Adrenal gland (tissue), 12 donors: ENCODE measurements around the gene ATXN2. TPM values are rescaled to one million over a fixed set of nuclear protein-coding genes. Genes with fewer than 3 reads are reported as not detected.
A peak's percentile ranks its signal among the peaks of the same experiment; 100 is the strongest.
"Not testable (repeated sequence)": the region's sequence is repeated elsewhere in the genome, so short reads cannot be mapped to it uniquely, and the experiment has no call there.

Experiments
- DNase-seq, 7 donors: peaks; one replicate each; pipeline ENCODE4 v3.0.0-alpha.2; 2019 to 2020
- H3K27ac ChIP-seq, 5 donors: fragments of 200-600 bp; sonication (generic) in 4 of 5; 1 replicate in 3 of 5; 2 replicates in 2 of 5; pipeline versions ENCODE4 v1.5.1 to v1.8.0; 2016 to 2020; ENCODE audit warnings: mild to moderate bottlenecking in 1 of 5
- H3K27me3 ChIP-seq: fragments of 200-600 bp; 2 replicates; pipeline ENCODE4 v1.8.0; 2021
- H3K36me3 ChIP-seq, 2 donors: fragments of 200-600 bp; replicated peaks in 1 of 2; 1 replicate in 1 of 2; 2 replicates in 1 of 2; pipeline versions ENCODE4 v1.5.1 to v1.8.0; 2018 to 2022
- H3K4me1 ChIP-seq, 2 donors: fragments of 200-600 bp; replicated peaks in 1 of 2; 1 replicate in 1 of 2; 2 replicates in 1 of 2; pipeline versions ENCODE4 v1.5.1 to v1.8.0; 2018 to 2021
- H3K4me3 ChIP-seq, 4 donors: fragments of 200-600 bp; sonication (generic) in 3 of 4; one replicate each; pipeline ENCODE4 v1.5.1; 2016 to 2018
- H3K9me3 ChIP-seq, 3 donors: fragments of 200-600 bp; sonication (generic) in 1 of 3; replicated peaks in 1 of 3; 1 replicate in 2 of 3; 2 replicates in 1 of 3; pipeline versions ENCODE4 v1.5.1 to v1.8.0; 2016 to 2021
- CTCF ChIP-seq, 6 experiments: fragments of 450-650 bp in 4 of 6; fragments of 200-600 bp in 2 of 6; sonication (generic) in 1 of 6; IDR thresholded peaks; 1 replicate in 5 of 6; 2 replicates in 1 of 6; pipeline versions ENCODE4 v1.5.1 to v1.8.0; 2016 to 2021; ENCODE audit warnings: antibody characterized with exemption in 6 of 6, mild to moderate bottlenecking in 2 of 6, moderate library complexity in 1 of 6
- POLR2A ChIP-seq, 2 donors: fragments of 450-650 bp; IDR thresholded peaks; one replicate each; pipeline ENCODE4 v1.6.1; 2017; ENCODE audit warnings: antibody characterized with exemption in 2 of 2, mild to moderate bottlenecking in 2 of 2, moderate library complexity in 1 of 2
- WGBS, 4 donors: extraction: QIAGEN DNeasy Blood & Tissue Kit in 2 of 4; methylation state at CpG; one replicate each; pipeline versions ENCODE4 v1.1.5 to v1.1.7; 2013 to 2017; 5-methylcytosine and 5-hydroxymethylcytosine counted together
- intact Hi-C, 2 donors: fragments of 100-400 bp; cut with DNase I; formaldehyde crosslinking; loops; one replicate each; pipeline versions ENCODE4 v1.14.1 to v1.15.0; 2022 to 2023
- polyA plus RNA-seq, 3 donors: library from polyadenylated mRNA; stranded (reverse); fragments of 200-250 nt in 2 of 3; fragments of 350-450 nt in 1 of 3; fragmentation: Illumina TruSeq in 1 of 3; extraction: RNeasy Lipid Tissue Mini Kit (QIAGEN cat#74804) in 1 of 3; gene quantifications; one replicate each; pipeline ENCODE4 v1.2.3, GENCODE V29; 2013 to 2014
- total RNA-seq, 9 donors: library from RNA; depleted of rRNA in 4 of 9; stranded (reverse); fragments of >200 nt in 4 of 9; fragments of 120-200 nt in 1 of 9; fragmentation: NEBNext Ultra II Directional in 1 of 9; extraction: Animal tissue kit (Norgen Biotek cat#: 25700) in 1 of 9; gene quantifications; one replicate each; pipeline versions ENCODE4 v1.1.0 to v1.2.4, GENCODE V29; 2013 to 2023
- donor health status: healthy with polysubstance abuse.
- donor health status: Bipolar disorder and iron deficiency.
- donor health status: DM: yes; HTN: yes; CAD: no.
- donor health status: DM: no; HTN: no; CAD: no.
- donor health status: DM: no; HTN: no; CAD: no.
- donor health status: DM: yes; HTN: yes; CAD: no.

The ATXN2 gene
- total and polyA plus RNA-seq, 12 donors, result 31.0 to 241 (median 57.2) TPM

GRCh38 chr12:111494676-111495075 lies 104.4 kb downstream of the ATXN2 start:
- H3K4me1 ChIP-seq, result peaks cover 15% of the 10 kb centered on the region in 2 donors
- H3K27ac ChIP-seq, result no peak overlapping the region
- no peaks in the 10 kb centered on the region for H3K27me3 ChIP-seq
- intact Hi-C loops, result no loop called here
- peaks cover 0 to 7% (median 0%) of the 10 kb centered on the region in 3 donors for H3K9me3 ChIP-seq
- H3K36me3 ChIP-seq, result peaks cover 0 to 22% of the 10 kb centered on the region in 2 donors
- H3K4me3 ChIP-seq, result no peak overlapping the region
- no peak for DNase-seq
- TF ChIP-seq CTCF (IDR thresholded peaks at IDR 0.05), result no peak
- no peak for TF ChIP-seq POLR2A (IDR thresholded peaks at IDR 0.05)
- 90 to 96% (median 92%) methylated on average over 4 of the region's 4 CpGs for WGBS, 4 donors

GRCh38 chr12:111492979-111493378 lies 106.1 kb downstream of the ATXN2 start:
- peaks cover 0 to 25% of the 10 kb centered on the region in 2 donors for H3K36me3 ChIP-seq
- 43 to 63% (median 54%) methylated on average over 7 of the region's 7 CpGs for WGBS, 4 donors
- H3K27ac ChIP-seq, result peak overlapping the region; percentile 55 to 88 (median 81)
- H3K27me3 ChIP-seq, intact Hi-C loops, H3K4me3 ChIP-seq, H3K9me3 ChIP-seq: not testable (repeated sequence)
- peak; percentile 40 to 80 (median 68) for DNase-seq
- peaks cover 15 to 25% of the 10 kb centered on the region in 2 donors for H3K4me1 ChIP-seq

GRCh38 chr12:111488798-111489197 lies 110.3 kb downstream of the ATXN2 start:
- 96 to 98% (median 97%) methylated on average over 2 of the region's 2 CpGs for WGBS, 4 donors
- H3K9me3 ChIP-seq, result no peaks in the 10 kb centered on the region
- no peak for DNase-seq
- no peaks in the 10 kb centered on the region for H3K27me3 ChIP-seq
- intact Hi-C loops, result no loop called here
- peaks cover 15 to 26% of the 10 kb centered on the region in 2 donors for H3K4me1 ChIP-seq
- TF ChIP-seq CTCF (IDR thresholded peaks at IDR 0.05) (no peak), POLR2A (IDR thresholded peaks at IDR 0.05) (no peak)
- H3K4me3 ChIP-seq, result no peak overlapping the region
- H3K27ac ChIP-seq, result peak overlapping the region in 1 of 5 donors; percentile 1
- peaks cover 0 to 60% of the 10 kb centered on the region in 2 donors for H3K36me3 ChIP-seq

GRCh38 chr12:111488271-111488670 lies 110.8 kb downstream of the ATXN2 start:
- Histone ChIP-seq H3K4me1 (peaks cover 13 to 22% of the 10 kb centered on the region in 2 donors), H3K27ac (peak overlapping the region in 1 of 5 donors; percentile 1)

More at GRCh38 chr12:111488271-111488670, 110.8 kb downstream of the ATXN2 start:
- peaks cover 0 to 66% of the 10 kb centered on the region in 2 donors for H3K36me3 ChIP-seq
- intact Hi-C loops, result no loop called here
- DNase-seq, result peak in 1 of 7 donors; percentile 32
- TF ChIP-seq POLR2A (IDR thresholded peaks at IDR 0.05) (no peak), CTCF (IDR thresholded peaks at IDR 0.05) (no peak)
- no peak overlapping the region for H3K4me3 ChIP-seq
- H3K27me3 ChIP-seq, result no peaks in the 10 kb centered on the region
- H3K9me3 ChIP-seq, result no peaks in the 10 kb centered on the region
- 47 to 58% (median 56%) methylated on average over 4 of the region's 4 CpGs for WGBS, 4 donors
